Osteocyte (in vitro differentiated cells): ENCODE data around the gene PAGE5. TPM values are rescaled to one million over a fixed set of nuclear protein-coding genes. Genes with fewer than 3 reads are reported as not detected.

Experiments
- DNase-seq: peaks from one replicate; pipeline ENCODE4 v3.0.0; 2021; ENCODE audit warnings: mixed read lengths; ENCODE audit not compliant: unreplicated experiment; ENCODE audit errors: extremely low spot score
- H3K27ac Mint-ChIP-seq: one replicate; pipeline ENCODE4 v1.8.0; 2021; ENCODE audit warnings: mild to moderate bottlenecking, mixed read lengths; ENCODE audit not compliant: unreplicated experiment
- H3K27me3 Mint-ChIP-seq: one replicate; pipeline ENCODE4 v1.8.0; 2021; ENCODE audit warnings: mixed read lengths; ENCODE audit not compliant: unreplicated experiment
- H3K36me3 Mint-ChIP-seq: one replicate; pipeline ENCODE4 v1.8.0; 2021; ENCODE audit warnings: mixed read lengths; ENCODE audit not compliant: unreplicated experiment
- H3K4me1 Mint-ChIP-seq: one replicate; pipeline ENCODE4 v1.8.0; 2021; ENCODE audit warnings: mixed read lengths; ENCODE audit not compliant: unreplicated experiment
- H3K4me3 Mint-ChIP-seq: one replicate; pipeline ENCODE4 v1.8.0; 2021; ENCODE audit warnings: mild to moderate bottlenecking, moderate library complexity, mixed read lengths; ENCODE audit not compliant: unreplicated experiment
- H3K9me3 Mint-ChIP-seq: one replicate; pipeline ENCODE4 v1.8.0; 2021; ENCODE audit warnings: mixed read lengths; ENCODE audit not compliant: unreplicated experiment
- CTCF ChIP-seq: fragments of 200-600 bp; sonication (generic); IDR thresholded peaks from 2 replicates; pipeline ENCODE4 v1.5.0; 2021; ENCODE audit warnings: antibody characterized with exemption, mild to moderate bottlenecking, moderate library complexity
- long read RNA-seq: library from polyadenylated mRNA; unstranded; transcript quantifications from one replicate; pipeline ENCODE4 v2.0.0, GENCODE V29; 2021
- total RNA-seq: library from RNA; stranded (reverse); gene quantifications from 2 replicates; pipeline ENCODE4 v1.2.1, GENCODE V29; 2021

PAGE5 gene
- total RNA-seq, result not detected in 2 replicates
- long read RNA-seq, result 0 reads

- H3K27ac Mint-ChIP-seq, result no peak within 1 kb of the TSS
- no peaks in the 10 kb centered on the region for H3K27me3 Mint-ChIP-seq
- DNase-seq, result no peak
- H3K4me3 Mint-ChIP-seq, result no peak within 1 kb of the TSS
- H3K9me3 Mint-ChIP-seq, result peaks cover 15% of the 10 kb centered on the region
- TF ChIP-seq CTCF, result no peak
- no peaks in the 10 kb centered on the region for H3K4me1 Mint-ChIP-seq
- no peaks in the 10 kb centered on the region for H3K36me3 Mint-ChIP-seq
Observed at GRCh38 chrX:55220119-55220794, at the start of gene PAGE5. TSS of gene PAGE5 (plus strand) at chrX:55220346. CDS start at chrX:55221383, 1,037 bp downstream.

GRCh38 chrX:55187281-55187680 lies 32.9 kb upstream of the PAGE5 start:
- no peak for TF ChIP-seq CTCF
- Mint-ChIP-seq H3K27ac (no peak overlapping the region), H3K36me3 (no peaks in the 10 kb centered on the region), H3K27me3 (no peaks in the 10 kb centered on the region), H3K9me3 (peaks cover 11% of the 10 kb centered on the region), H3K4me1 (no peaks in the 10 kb centered on the region), H3K4me3 (no peak overlapping the region)
- DNase-seq, result no peak

GRCh38 chrX:55196688-55197087 lies 23.5 kb upstream of the PAGE5 start:
- Mint-ChIP-seq H3K4me3 (no peak overlapping the region), H3K27ac (no peak overlapping the region), H3K27me3 (no peaks in the 10 kb centered on the region), H3K4me1 (no peaks in the 10 kb centered on the region), H3K9me3 (peaks cover 14% of the 10 kb centered on the region), H3K36me3 (no peaks in the 10 kb centered on the region)
- TF ChIP-seq CTCF, result no peak
- no peak for DNase-seq

- Mint-ChIP-seq H3K27me3 (no peaks in the 10 kb centered on the region), H3K4me3 (no peak overlapping the region), H3K4me1 (no peaks in the 10 kb centered on the region), H3K36me3 (no peaks in the 10 kb centered on the region), H3K9me3 (peaks cover 3% of the 10 kb centered on the region), H3K27ac (no peak overlapping the region)
- TF ChIP-seq CTCF, result no peak
- no peak for DNase-seq
Observed at GRCh38 chrX:55201930-55202579, 18.1 kb upstream of the PAGE5 start.

- Mint-ChIP-seq H3K27me3 (no peaks in the 10 kb centered on the region), H3K4me3 (no peak overlapping the region), H3K27ac (no peak overlapping the region), H3K36me3 (no peaks in the 10 kb centered on the region), H3K4me1 (no peaks in the 10 kb centered on the region), H3K9me3 (peaks cover 10% of the 10 kb centered on the region)
- DNase-seq, result no peak
- no peak for TF ChIP-seq CTCF
Observed at GRCh38 chrX:55206162-55206941, 13.8 kb upstream of the PAGE5 start.
